GM21619 (cell line): ENCODE data around the gene TMC3.

Source experiments
- ATAC-seq: cut with Tn5 transposase; IDR thresholded peaks from one replicate; pipeline ENCODE4 v1.9.1; 2021; ENCODE audit not compliant: unreplicated experiment

TMC3 gene

DNA sequence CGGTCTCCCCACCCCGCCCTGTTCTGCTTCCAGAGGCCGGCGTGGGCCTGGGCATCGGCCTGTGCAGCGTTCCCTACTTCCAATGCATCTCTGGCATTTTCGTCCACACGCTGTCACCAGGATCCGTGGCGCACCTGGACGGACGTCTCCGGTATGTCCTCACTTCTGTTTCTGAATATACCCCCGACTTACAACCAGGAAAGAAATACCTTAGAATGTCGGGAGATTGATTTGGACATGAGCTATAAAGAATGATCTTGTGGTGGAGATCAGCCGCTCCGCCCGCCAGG lies 91.5 kb downstream of the TMC3 start:
- no peak for ATAC-seq

DNA sequence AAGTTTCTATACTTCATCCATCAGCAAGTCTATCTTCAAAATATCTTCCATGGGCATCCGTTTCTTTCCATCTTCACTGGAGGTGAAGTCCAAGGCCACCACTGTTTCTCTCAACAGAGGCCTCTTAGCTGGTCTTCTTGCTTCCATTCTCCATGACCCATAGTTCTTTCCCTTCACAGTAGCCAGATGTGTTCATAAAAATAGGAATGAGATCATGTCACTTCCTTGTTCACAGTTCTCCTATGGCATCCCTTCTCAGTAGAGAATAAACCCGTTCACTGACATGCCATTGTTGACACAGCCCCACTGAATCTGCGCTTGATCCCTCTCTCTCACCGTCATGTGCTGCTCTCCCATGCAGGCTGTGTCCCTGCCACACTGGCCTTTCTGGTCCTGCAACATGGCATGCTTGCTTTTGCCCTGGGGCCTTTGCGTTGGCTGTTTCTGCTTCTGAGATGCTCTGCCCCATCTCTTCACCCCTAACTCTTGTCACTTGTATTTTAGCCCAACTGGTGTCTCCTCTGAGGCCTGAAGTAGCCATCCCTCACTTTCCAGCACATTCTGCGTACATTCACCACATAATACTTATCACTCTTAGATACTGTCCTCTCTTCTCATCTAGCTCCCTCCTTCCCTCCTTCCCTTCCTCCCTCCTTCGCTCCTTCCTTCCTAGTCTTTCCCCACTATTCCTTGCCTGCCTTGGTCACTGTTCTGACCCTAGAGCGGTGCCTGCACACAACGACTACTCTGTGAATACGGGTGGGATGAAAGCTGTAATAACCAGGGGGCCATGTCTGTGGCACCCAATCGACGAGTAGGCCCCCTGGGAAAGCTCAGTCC lies 92.0 kb downstream of the TMC3 start:
- no peak for ATAC-seq

DNA sequence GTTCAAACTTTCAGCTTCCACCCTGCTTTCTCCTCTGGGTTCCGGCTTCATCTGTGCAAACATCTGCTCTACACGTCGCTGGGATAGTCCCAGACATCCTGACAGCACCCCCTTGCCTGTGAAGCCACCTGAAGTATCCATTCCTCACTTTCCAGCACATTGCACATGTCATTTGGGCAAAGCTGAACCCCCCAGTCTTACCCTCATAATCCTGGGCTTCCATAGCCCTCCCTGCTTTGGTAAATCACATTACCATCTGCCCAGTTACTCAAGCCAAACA lies 92.6 kb downstream of the TMC3 start:
- no peak for ATAC-seq
